Measurements from ENCODE around the gene GANC.

GRCh38 chr15:42375252-42375651, 102.3 kb downstream of the GANC start:
- no peak for TF ChIP-seq POLR2A (IDR thresholded peaks at IDR 0.05)
- no peak for TF ChIP-seq CTCF (IDR thresholded peaks at IDR 0.05)
